Activated CD4-positive, alpha-beta memory T cell treated with anti-CD3 and anti-CD28 coated beads, Interleukin-2, amount 10 ng/mL, durations not matched to agents 7 days and 5 days (primary cell): ENCODE results near the gene PEX16. TPM values are rescaled to one million over a fixed set of nuclear protein-coding genes. Genes with fewer than 3 reads are reported as not detected.

Experiments used
- CTCF ChIA-PET: fragments of 350-600 bp; sonication (Branson Sonifier 250); formaldehyde crosslinking; loops from one replicate; lab custom pipeline; 2021; ENCODE audit warnings: antibody characterized with exemption, inconsistent platforms; lab: Charles Lee
- POLR2A ChIA-PET: fragments of 350-600 bp; sonication (Branson Sonifier 250); formaldehyde crosslinking; loops from one replicate; lab custom pipeline; 2021; ENCODE audit warnings: antibody characterized with exemption; lab: Charles Lee
- DNase-seq: peaks from one replicate; pipeline ENCODE4 v3.0.0-alpha.2; 2020
- H3K27ac Mint-ChIP-seq: one replicate; pipeline ENCODE4 v1.8.0; 2021; ENCODE audit warnings: mild to moderate bottlenecking, mixed read lengths
- H3K27me3 Mint-ChIP-seq: one replicate; pipeline ENCODE4 v1.8.0; 2021; ENCODE audit warnings: mixed read lengths
- H3K36me3 Mint-ChIP-seq: one replicate; pipeline ENCODE4 v1.8.0; 2021; ENCODE audit warnings: low read depth, mixed read lengths
- H3K4me1 Mint-ChIP-seq: one replicate; pipeline ENCODE4 v1.8.0; 2021; ENCODE audit warnings: mixed read lengths
- H3K4me3 Mint-ChIP-seq: one replicate; pipeline ENCODE4 v1.8.0; 2021; ENCODE audit warnings: mild to moderate bottlenecking, mixed read lengths
- H3K9me3 Mint-ChIP-seq: one replicate; pipeline ENCODE4 v1.8.0; 2021; ENCODE audit warnings: mixed read lengths
- total RNA-seq, 2 experiments: library from RNA; stranded (reverse); gene quantifications; one replicate each; pipeline ENCODE4 v1.2.3, GENCODE V29; 2021

PEX16 gene
- total RNA-seq, 2 experiments from 2014 or later: 54.1 to 55.0 TPM

- DNase-seq: no peak
- H3K27me3 Mint-ChIP-seq: peaks cover 6% of the 10 kb centered on the region
- no peak overlapping the region for H3K4me3 Mint-ChIP-seq
- peaks cover 35% of the 10 kb centered on the region for H3K4me1 Mint-ChIP-seq
- peaks cover 12% of the 10 kb centered on the region for H3K36me3 Mint-ChIP-seq
- CTCF ChIA-PET: interaction anchor here (0.7 to 2.3 kb wide), 4 partner anchors 11 to 422 kb away, joined by 4 to 15 read pairs (median 10); partner anchors contain the start of gene PEX16
- H3K27ac Mint-ChIP-seq: peak overlapping the region; percentile 95
- POLR2A ChIA-PET: interaction anchor here (1.3 to 5.1 kb wide), 4 partner anchors 9 to 83 kb away, joined by 3 to 78 read pairs (median 4); partner anchors contain the start of genes CRY2 and PEX16
- no peaks in the 10 kb centered on the region for H3K9me3 Mint-ChIP-seq
Measured at GRCh38 chr11:45929486-45930030, 11.9 kb upstream of the PEX16 start.

GRCh38 chr11:45928535-45929215 is 11.0 kb upstream of the PEX16 start:
- H3K9me3 Mint-ChIP-seq: no peaks in the 10 kb centered on the region
- no peak overlapping the region for H3K4me3 Mint-ChIP-seq
- H3K27me3 Mint-ChIP-seq: peaks cover 13% of the 10 kb centered on the region
- ChIA-PET POLR2A (interaction anchor here (1.3 to 5.1 kb wide), 2 partner anchors 11 to 14 kb away, joined by 3 to 78 read pairs; partner anchors contain the start of gene PEX16), CTCF (interaction anchor here (2.3 kb wide), 1 partner anchor 78 kb away, joined by 15 read pairs; no protein-coding TSS in a partner anchor)
- no peak for DNase-seq
- peak overlapping the region; percentile 7 for H3K27ac Mint-ChIP-seq
- H3K36me3 Mint-ChIP-seq: peaks cover 9% of the 10 kb centered on the region
- peaks cover 38% of the 10 kb centered on the region for H3K4me1 Mint-ChIP-seq

- H3K4me1 Mint-ChIP-seq: peaks cover 42% of the 10 kb centered on the region
- no peak overlapping the region for H3K4me3 Mint-ChIP-seq
- DNase-seq: no peak
- H3K27me3 Mint-ChIP-seq: peaks cover 18% of the 10 kb centered on the region
- H3K36me3 Mint-ChIP-seq: peaks cover 7% of the 10 kb centered on the region
- H3K9me3 Mint-ChIP-seq: no peaks in the 10 kb centered on the region
- ChIA-PET POLR2A (interaction anchor here (5.1 kb wide), 1 partner anchor 10 kb away, joined by 78 read pairs; the partner anchor contains the start of gene PEX16), CTCF (no interaction called here)
- no peak overlapping the region for H3K27ac Mint-ChIP-seq
Measured at GRCh38 chr11:45927684-45928413, 10.2 kb upstream of the PEX16 start.

GRCh38 chr11:45927332-45927683 is 9.6 kb upstream of the PEX16 start:
- Mint-ChIP-seq H3K27me3 (peaks cover 18% of the 10 kb centered on the region), H3K4me3 (no peak overlapping the region), H3K36me3 (peaks cover 7% of the 10 kb centered on the region), H3K9me3 (no peaks in the 10 kb centered on the region), H3K27ac (no peak overlapping the region), H3K4me1 (peaks cover 42% of the 10 kb centered on the region)
- CTCF ChIA-PET: interaction anchor here (1.9 kb wide), 1 partner anchor 79 kb away, joined by 6 read pairs; no protein-coding TSS in a partner anchor
- no peak for DNase-seq
- POLR2A ChIA-PET: interaction anchor here (5.1 kb wide), 1 partner anchor 10 kb away, joined by 78 read pairs; the partner anchor contains the start of gene PEX16

GRCh38 chr11:45926536-45927331 is 9.1 kb upstream of the PEX16 start:
- POLR2A ChIA-PET: interaction anchor here (1.7 to 5.1 kb wide), 2 partner anchors 9 to 10 kb away, joined by 6 to 78 read pairs; partner anchors contain the start of gene PEX16
- CTCF ChIA-PET: interaction anchor here (1.1 to 1.9 kb wide), 3 partner anchors 39 to 84 kb away, joined by 3 to 6 read pairs (median 4); no protein-coding TSS in a partner anchor
- Mint-ChIP-seq H3K27me3 (peaks cover 19% of the 10 kb centered on the region), H3K4me3 (no peak overlapping the region), H3K9me3 (no peaks in the 10 kb centered on the region), H3K27ac (no peak overlapping the region), H3K36me3 (peaks cover 7% of the 10 kb centered on the region), H3K4me1 (peaks cover 42% of the 10 kb centered on the region)
- DNase-seq: no peak

GRCh38 chr11:45926001-45926401 is 8.3 kb upstream of the PEX16 start:
- peaks cover 2% of the 10 kb centered on the region for H3K36me3 Mint-ChIP-seq
- H3K9me3 Mint-ChIP-seq: no peaks in the 10 kb centered on the region
- no peak overlapping the region for H3K27ac Mint-ChIP-seq
- DNase-seq: no peak
- peaks cover 38% of the 10 kb centered on the region for H3K4me1 Mint-ChIP-seq
- CTCF ChIA-PET: interaction anchor here (1.1 to 1.9 kb wide), 3 partner anchors 40 to 83 kb away, joined by 3 to 6 read pairs (median 4); no protein-coding TSS in a partner anchor
- H3K4me3 Mint-ChIP-seq: no peak overlapping the region
- POLR2A ChIA-PET: interaction anchor here (1.7 kb wide), 1 partner anchor 9 kb away, joined by 6 read pairs; the partner anchor contains the start of gene PEX16
- H3K27me3 Mint-ChIP-seq: peaks cover 24% of the 10 kb centered on the region

GRCh38 chr11:45925550-45925949 is 7.9 kb upstream of the PEX16 start:
- POLR2A ChIA-PET: interaction anchor here (1.1 to 1.7 kb wide), 2 partner anchors 8 to 40 kb away, joined by 3 to 6 read pairs; partner anchors contain the start of gene PEX16
- H3K27me3 Mint-ChIP-seq: peaks cover 24% of the 10 kb centered on the region
- DNase-seq: no peak

GRCh38 chr11:45924927-45925326 is 7.2 kb upstream of the PEX16 start:
- no peak for DNase-seq
- no peak overlapping the region for H3K27ac Mint-ChIP-seq
- H3K27me3 Mint-ChIP-seq: peaks cover 24% of the 10 kb centered on the region
- H3K9me3 Mint-ChIP-seq: no peaks in the 10 kb centered on the region
- POLR2A ChIA-PET: interaction anchor here (1.1 to 1.7 kb wide), 2 partner anchors 8 to 40 kb away, joined by 3 to 6 read pairs; partner anchors contain the start of gene PEX16
- H3K36me3 Mint-ChIP-seq: peaks cover 2% of the 10 kb centered on the region
- no peak overlapping the region for H3K4me3 Mint-ChIP-seq
- H3K4me1 Mint-ChIP-seq: peaks cover 32% of the 10 kb centered on the region
- CTCF ChIA-PET: no interaction called here

More at GRCh38 chr11:45925550-45925949, 7.9 kb upstream of the PEX16 start:
- CTCF ChIA-PET: interaction anchor here (1.2 to 1.9 kb wide), 2 partner anchors 40 to 81 kb away, joined by 4 to 6 read pairs; no protein-coding TSS in a partner anchor
- no peaks in the 10 kb centered on the region for H3K9me3 Mint-ChIP-seq
- H3K4me1 Mint-ChIP-seq: peaks cover 34% of the 10 kb centered on the region
- H3K4me3 Mint-ChIP-seq: no peak overlapping the region
- peaks cover 2% of the 10 kb centered on the region for H3K36me3 Mint-ChIP-seq
- no peak overlapping the region for H3K27ac Mint-ChIP-seq

GRCh38 chr11:45924036-45924915 is 6.6 kb upstream of the PEX16 start:
- Mint-ChIP-seq H3K4me3 (no peak overlapping the region), H3K9me3 (no peaks in the 10 kb centered on the region), H3K27ac (no peak overlapping the region), H3K4me1 (peaks cover 32% of the 10 kb centered on the region), H3K27me3 (peaks cover 24% of the 10 kb centered on the region), H3K36me3 (peaks cover 2% of the 10 kb centered on the region)
- DNase-seq: no peak
- ChIA-PET POLR2A (interaction anchor here (1.1 kb wide), 1 partner anchor 41 kb away, joined by 3 read pairs; no protein-coding TSS in a partner anchor), CTCF (no interaction called here)

- Mint-ChIP-seq H3K27me3 (peaks cover 24% of the 10 kb centered on the region), H3K9me3 (no peaks in the 10 kb centered on the region), H3K27ac (no peak within 1 kb of the TSS), H3K4me1 (peaks cover 36% of the 10 kb centered on the region), H3K36me3 (peaks cover 2% of the 10 kb centered on the region), H3K4me3 (peak within 1 kb of the TSS; percentile 68)
- POLR2A ChIA-PET: no interaction called here
- no peak for DNase-seq
- CTCF ChIA-PET: no interaction called here
Measured at GRCh38 chr11:45922425-45923082, 4.9 kb upstream of the PEX16 start, which contains the start of gene LARGE2. TSS of gene LARGE2 (plus strand) at chr11:45922656. CDS start at chr11:45922883, 227 bp downstream.
